ENCODE results near the gene TRPM2. TPM values are rescaled to one million over a fixed set of nuclear protein-coding genes. Genes with fewer than 3 reads are reported as not detected.

The TRPM2 gene
- total RNA-seq, 1 experiment from 2014 or later, result not detected

GRCh38 chr21:44487831-44488230, 134.4 kb downstream of the TRPM2 start:
- CTCF ChIA-PET, result interaction anchor here (0.6 to 1.1 kb wide), 2 partner anchors 12 to 33 kb away, joined by 3 to 4 read pairs; partner anchors contain the start of gene LRRC3
- intact Hi-C loops (cut with micrococcal nuclease; ENCODE audit: unreplicated experiment), result no loop called here
- Mint-ChIP-seq H3K9me3 (ENCODE audit: low read depth, unreplicated experiment) (peaks cover 3% of the 10 kb centered on the region), H3K27ac (ENCODE audit: unreplicated experiment) (no peak overlapping the region), H3K36me3 (ENCODE audit: insufficient read depth, unreplicated experiment) (no peaks in the 10 kb centered on the region), H3K27me3 (ENCODE audit: unreplicated experiment) (peaks cover 32% of the 10 kb centered on the region), H3K4me1 (ENCODE audit: low read depth, unreplicated experiment) (no peaks in the 10 kb centered on the region), H3K4me3 (ENCODE audit: low read depth, unreplicated experiment) (no peak overlapping the region)
- peak; percentile 24 for TF ChIP-seq CTCF (IDR thresholded peaks at IDR 0.05; ENCODE audit: unreplicated experiment)
- BruUV-seq (replicated peaks), result no TSS peak
- no peak for DNase-seq

GRCh38 chr21:44489962-44490361, 136.5 kb downstream of the TRPM2 start:
- no peak for TF ChIP-seq CTCF (IDR thresholded peaks at IDR 0.05; ENCODE audit: unreplicated experiment)
- no peaks in the 10 kb centered on the region for H3K36me3 Mint-ChIP-seq (ENCODE audit: insufficient read depth, unreplicated experiment)
- DNase-seq, result no peak
- BruUV-seq (replicated peaks), result no TSS peak
- intact Hi-C loops (cut with micrococcal nuclease; ENCODE audit: unreplicated experiment), result no loop called here
- H3K27ac Mint-ChIP-seq (ENCODE audit: unreplicated experiment), result no peak overlapping the region
- H3K4me3 Mint-ChIP-seq (ENCODE audit: low read depth, unreplicated experiment), result no peak overlapping the region
- CTCF ChIA-PET, result no interaction called here
- H3K4me1 Mint-ChIP-seq (ENCODE audit: low read depth, unreplicated experiment), result no peaks in the 10 kb centered on the region
- H3K9me3 Mint-ChIP-seq (ENCODE audit: low read depth, unreplicated experiment), result peaks cover 7% of the 10 kb centered on the region
- H3K27me3 Mint-ChIP-seq (ENCODE audit: unreplicated experiment), result peaks cover 44% of the 10 kb centered on the region

- H3K27me3 Mint-ChIP-seq (ENCODE audit: unreplicated experiment), result peaks cover 48% of the 10 kb centered on the region
- H3K9me3 Mint-ChIP-seq (ENCODE audit: low read depth, unreplicated experiment), result peaks cover 7% of the 10 kb centered on the region
- H3K4me3 Mint-ChIP-seq (ENCODE audit: low read depth, unreplicated experiment), result no peak overlapping the region
- no peaks in the 10 kb centered on the region for H3K4me1 Mint-ChIP-seq (ENCODE audit: low read depth, unreplicated experiment)
- intact Hi-C loops (cut with micrococcal nuclease; ENCODE audit: unreplicated experiment), result no loop called here
- CTCF ChIA-PET, result no interaction called here
- no peak for DNase-seq
- TF ChIP-seq CTCF (IDR thresholded peaks at IDR 0.05; ENCODE audit: unreplicated experiment), result no peak
- no TSS peak for BruUV-seq (replicated peaks)
- no peaks in the 10 kb centered on the region for H3K36me3 Mint-ChIP-seq (ENCODE audit: insufficient read depth, unreplicated experiment)
- no peak overlapping the region for H3K27ac Mint-ChIP-seq (ENCODE audit: unreplicated experiment)
These were observed 137.0 kb downstream of the TRPM2 start for GRCh38 chr21:44490405-44490804.

GRCh38 chr21:44490816-44491215, 137.4 kb downstream of the TRPM2 start:
- Mint-ChIP-seq H3K4me1 (ENCODE audit: low read depth, unreplicated experiment) (no peaks in the 10 kb centered on the region), H3K9me3 (ENCODE audit: low read depth, unreplicated experiment) (peaks cover 7% of the 10 kb centered on the region), H3K27ac (ENCODE audit: unreplicated experiment) (no peak overlapping the region), H3K36me3 (ENCODE audit: insufficient read depth, unreplicated experiment) (no peaks in the 10 kb centered on the region), H3K4me3 (ENCODE audit: low read depth, unreplicated experiment) (no peak overlapping the region), H3K27me3 (ENCODE audit: unreplicated experiment) (peaks cover 52% of the 10 kb centered on the region)
- DNase-seq, result no peak
- intact Hi-C loops (cut with micrococcal nuclease; ENCODE audit: unreplicated experiment), result no loop called here
- CTCF ChIA-PET, result no interaction called here
- no peak for TF ChIP-seq CTCF (IDR thresholded peaks at IDR 0.05; ENCODE audit: unreplicated experiment)
- no TSS peak for BruUV-seq (replicated peaks)

Other genes with a start within 250 kb of the TRPM2 start
- gene PWP2, start 246.2 kb upstream of the TRPM2 start, total RNA-seq (2022), result 16.3 and 18.1 TPM in 2 replicates
- gene GATD3, start 219.9 kb upstream of the TRPM2 start, total RNA-seq (2022), result 23.9 and 24.6 TPM in 2 replicates
- 3.4 and 5.6 TPM in 2 replicates for gene ICOSLG, start 112.7 kb upstream of the TRPM2 start, total RNA-seq (2022)
- gene DNMT3L, start 91.7 kb upstream of the TRPM2 start, total RNA-seq (2022), result not detected in 2 replicates
- gene AIRE, start 67.7 kb upstream of the TRPM2 start, total RNA-seq (2022), result not detected in 2 replicates
- 78.9 and 92.8 TPM in 2 replicates for gene PFKL, start 53.6 kb upstream of the TRPM2 start, total RNA-seq (2022)
- 7.5 and 8.6 TPM in 2 replicates for gene CFAP410, start 14.2 kb upstream of the TRPM2 start, total RNA-seq (2022)
- 0.40 and 0.61 TPM in 2 replicates for gene LRRC3, start 101.9 kb downstream of the TRPM2 start, total RNA-seq (2022)
- not detected in 2 replicates for gene KRTAP10-1, start 186.6 kb downstream of the TRPM2 start, total RNA-seq (2022)
- not detected in 2 replicates for gene KRTAP10-2, start 197.9 kb downstream of the TRPM2 start, total RNA-seq (2022)
- gene KRTAP10-3, start 205.2 kb downstream of the TRPM2 start, total RNA-seq (2022), result not detected in 2 replicates
- not detected in 2 replicates for gene KRTAP10-4, start 220.1 kb downstream of the TRPM2 start, total RNA-seq (2022)
- gene KRTAP10-5, start 227.0 kb downstream of the TRPM2 start, total RNA-seq (2022), result not detected in 2 replicates
- gene KRTAP10-6, start 238.9 kb downstream of the TRPM2 start, total RNA-seq (2022), result not detected in 2 replicates
- not detected in 2 replicates for gene KRTAP10-7, start 247.0 kb downstream of the TRPM2 start, total RNA-seq (2022)